Liver (tissue), 9 donors: ENCODE results near the gene NLRP5. TPM values are rescaled to one million over a fixed set of nuclear protein-coding genes. Genes with fewer than 3 reads are reported as not detected.
"Not testable (repeated sequence)": the region's sequence is repeated elsewhere in the genome, so short reads cannot be mapped to it uniquely, and the experiment has no call there.

ENCODE experiments used
- DNase-seq: peaks from one replicate; pipeline ENCODE4 v3.0.0-alpha.2; 2017; ENCODE audit warnings: low spot score
- H3K27ac ChIP-seq, 2 donors: one replicate each; pipeline ENCODE4 v1.7.0; 2013; ENCODE audit warnings: inconsistent platforms in 2 of 2, low read length in 2 of 2, control low read depth in 1 of 2, low read depth in 1 of 2, mild to moderate bottlenecking in 1 of 2
- H3K27me3 ChIP-seq, 4 donors: one replicate each; pipeline versions ENCODE4 v1.6.1 to v1.7.0; 2013; ENCODE audit warnings: low read length in 3 of 4, inconsistent platforms in 1 of 4, mild to moderate bottlenecking in 1 of 4, moderate library complexity in 1 of 4; ENCODE audit not compliant: control insufficient read depth in 4 of 4, insufficient read depth in 4 of 4
- H3K36me3 ChIP-seq, 4 donors: one replicate each; pipeline versions ENCODE4 v1.6.1 to v1.7.0; 2013; ENCODE audit warnings: low read length in 3 of 4, mild to moderate bottlenecking in 3 of 4, low read depth in 1 of 4, moderate library complexity in 1 of 4; ENCODE audit not compliant: control insufficient read depth in 4 of 4, insufficient read depth in 3 of 4
- H3K4me1 ChIP-seq, 4 donors: one replicate each; pipeline versions ENCODE4 v1.6.1 to v1.7.0; 2013; ENCODE audit warnings: low read length in 3 of 4, mild to moderate bottlenecking in 3 of 4, moderate library complexity in 1 of 4; ENCODE audit not compliant: control insufficient read depth in 4 of 4, insufficient read depth in 4 of 4
- H3K4me3 ChIP-seq, 3 donors: one replicate each; pipeline versions ENCODE4 v1.6.1 to v1.7.0; 2013; ENCODE audit warnings: low read length in 3 of 3, control low read depth in 1 of 3, low read depth in 1 of 3, mild to moderate bottlenecking in 1 of 3
- H3K9ac ChIP-seq, 2 donors: one replicate each; pipeline ENCODE4 v1.7.0; 2013; ENCODE audit warnings: low read length in 2 of 2, mild to moderate bottlenecking in 2 of 2, moderate library complexity in 2 of 2, control low read depth in 1 of 2, low read depth in 1 of 2
- H3K9me3 ChIP-seq, 4 donors: one replicate each; pipeline versions ENCODE4 v1.6.1 to v1.7.0; 2013; ENCODE audit warnings: low read length in 3 of 4; ENCODE audit not compliant: control insufficient read depth in 4 of 4
- FOXA1 ChIP-seq: IDR thresholded peaks from 2 replicates; pipeline ENCODE4 v1.6.1; 2016; ENCODE audit warnings: antibody characterized with exemption
- FOXA2 ChIP-seq: IDR thresholded peaks from 2 replicates; pipeline ENCODE4 v1.6.1; 2016; ENCODE audit warnings: antibody characterized with exemption
- HNF4A ChIP-seq, 2 donors: conservative IDR thresholded peaks; 2 replicates each; pipeline ENCODE4 v1.6.1; 2016; ENCODE audit warnings: antibody characterized with exemption in 2 of 2, mild to moderate bottlenecking in 2 of 2
- HNF4G ChIP-seq: IDR thresholded peaks from 2 replicates; pipeline ENCODE4 v1.6.1; 2016; ENCODE audit warnings: antibody characterized with exemption
- NR2F2 ChIP-seq: IDR thresholded peaks from 2 replicates; pipeline ENCODE4 v1.6.1; 2016; ENCODE audit warnings: antibody characterized with exemption
- RAD21 ChIP-seq, 2 donors: IDR thresholded peaks; 2 replicates each; pipeline ENCODE4 v1.6.1; 2016; ENCODE audit warnings: antibody characterized with exemption in 2 of 2, mild to moderate bottlenecking in 2 of 2
- REST ChIP-seq: IDR thresholded peaks from 2 replicates; pipeline ENCODE4 v1.6.1; 2016; ENCODE audit warnings: antibody characterized with exemption, mild to moderate bottlenecking
- RXRA ChIP-seq, 2 donors: IDR thresholded peaks; 2 replicates each; pipeline ENCODE4 v1.6.1; 2017 to 2018; ENCODE audit warnings: antibody characterized with exemption in 2 of 2, mild to moderate bottlenecking in 1 of 2
- SP1 ChIP-seq: IDR thresholded peaks from 2 replicates; pipeline ENCODE4 v1.6.1; 2018; ENCODE audit warnings: antibody characterized with exemption, mild to moderate bottlenecking
- TAF1 ChIP-seq: conservative IDR thresholded peaks from 2 replicates; pipeline ENCODE4 v1.6.1; 2016; ENCODE audit warnings: antibody characterized with exemption, mild to moderate bottlenecking
- YY1 ChIP-seq: IDR thresholded peaks from 2 replicates; pipeline ENCODE4 v1.6.1; 2016; ENCODE audit warnings: antibody characterized with exemption, mild to moderate bottlenecking
- WGBS: extraction: QIAGEN DNeasy Blood & Tissue Kit; methylation state at CpG from one replicate; pipeline ENCODE4 v1.1.7; 2013; 5-methylcytosine and 5-hydroxymethylcytosine counted together
- polyA plus RNA-seq, 2 donors: library from polyadenylated mRNA; stranded (reverse) in 1 of 2; unstranded in 1 of 2; fragments of 200-250 nt in 1 of 2; fragments of >200 nt in 1 of 2; fragmentation: Nextera tagmentation in 1 of 2; extraction: Ambion mirVana in 1 of 2; gene quantifications; one replicate each; pipeline versions ENCODE4 v1.2.1 to v1.2.3, GENCODE V29; 2013 to 2015
- total RNA-seq, 2 donors: library from RNA; depleted of rRNA; stranded (reverse); fragments of >200 nt; gene quantifications; one replicate each; pipeline ENCODE4 v1.2.3, GENCODE V29; 2014
- TF ChIP-seq, protein P1 (sequence below): fragments of 150-350 bp; IDR thresholded peaks from 2 replicates; pipeline ENCODE4 v1.5.1; 2017; ENCODE audit warnings: improper control_type of control experiment, low read depth, low read length; ENCODE audit not compliant: missing input control
- TF ChIP-seq, protein P2 (sequence below): IDR thresholded peaks from 2 replicates; pipeline ENCODE4 v1.6.1; 2016; ENCODE audit warnings: antibody characterized with exemption
- TF ChIP-seq, protein P3 (sequence below): IDR thresholded peaks from 2 replicates; pipeline ENCODE4 v1.6.1; 2016; ENCODE audit warnings: antibody characterized with exemption
- donor health status: healthy.
- donor health status: healthy.
- donor health status: healthy.
- donor health status: healthy.
- donor health status: healthy.

The NLRP5 gene
- total and polyA plus RNA-seq, 4 donors: not detected

GRCh38 chr19:56097306-56097705 is 110.7 kb downstream of the NLRP5 start:
- Histone ChIP-seq H3K9me3 (no peaks in the 10 kb centered on the region), H3K36me3 (peaks cover 12 to 37% (median 18%) of the 10 kb centered on the region in 4 donors), H3K27me3 (no peaks in the 10 kb centered on the region), H3K4me3 (no peak overlapping the region), H3K27ac (no peak overlapping the region), H3K9ac (no peak overlapping the region), H3K4me1 (peaks cover 0 to 2% (median 0%) of the 10 kb centered on the region in 4 donors)
- no peak for DNase-seq
- no peak for TF ChIP-seq YY1
- no peak for TF ChIP-seq SP1
- TF ChIP-seq, protein P1, sequence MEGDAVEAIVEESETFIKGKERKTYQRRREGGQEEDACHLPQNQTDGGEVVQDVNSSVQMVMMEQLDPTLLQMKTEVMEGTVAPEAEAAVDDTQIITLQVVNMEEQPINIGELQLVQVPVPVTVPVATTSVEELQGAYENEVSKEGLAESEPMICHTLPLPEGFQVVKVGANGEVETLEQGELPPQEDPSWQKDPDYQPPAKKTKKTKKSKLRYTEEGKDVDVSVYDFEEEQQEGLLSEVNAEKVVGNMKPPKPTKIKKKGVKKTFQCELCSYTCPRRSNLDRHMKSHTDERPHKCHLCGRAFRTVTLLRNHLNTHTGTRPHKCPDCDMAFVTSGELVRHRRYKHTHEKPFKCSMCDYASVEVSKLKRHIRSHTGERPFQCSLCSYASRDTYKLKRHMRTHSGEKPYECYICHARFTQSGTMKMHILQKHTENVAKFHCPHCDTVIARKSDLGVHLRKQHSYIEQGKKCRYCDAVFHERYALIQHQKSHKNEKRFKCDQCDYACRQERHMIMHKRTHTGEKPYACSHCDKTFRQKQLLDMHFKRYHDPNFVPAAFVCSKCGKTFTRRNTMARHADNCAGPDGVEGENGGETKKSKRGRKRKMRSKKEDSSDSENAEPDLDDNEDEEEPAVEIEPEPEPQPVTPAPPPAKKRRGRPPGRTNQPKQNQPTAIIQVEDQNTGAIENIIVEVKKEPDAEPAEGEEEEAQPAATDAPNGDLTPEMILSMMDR: no peak
- TF ChIP-seq RAD21 (IDR thresholded peaks at IDR 0.05): no peak
- TF ChIP-seq, protein P2, sequence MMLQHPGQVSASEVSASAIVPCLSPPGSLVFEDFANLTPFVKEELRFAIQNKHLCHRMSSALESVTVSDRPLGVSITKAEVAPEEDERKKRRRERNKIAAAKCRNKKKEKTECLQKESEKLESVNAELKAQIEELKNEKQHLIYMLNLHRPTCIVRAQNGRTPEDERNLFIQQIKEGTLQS: no peak
- TF ChIP-seq HNF4A (conservative IDR thresholded peaks at IDR 0.05): no peak
- TF ChIP-seq NR2F2: no peak
- 86% methylated on average over 23 of the region's 23 CpGs for WGBS

GRCh38 chr19:56097776-56098175 is 111.2 kb downstream of the NLRP5 start:
- H3K27ac ChIP-seq: no peak overlapping the region
- no peak for DNase-seq

DNA sequence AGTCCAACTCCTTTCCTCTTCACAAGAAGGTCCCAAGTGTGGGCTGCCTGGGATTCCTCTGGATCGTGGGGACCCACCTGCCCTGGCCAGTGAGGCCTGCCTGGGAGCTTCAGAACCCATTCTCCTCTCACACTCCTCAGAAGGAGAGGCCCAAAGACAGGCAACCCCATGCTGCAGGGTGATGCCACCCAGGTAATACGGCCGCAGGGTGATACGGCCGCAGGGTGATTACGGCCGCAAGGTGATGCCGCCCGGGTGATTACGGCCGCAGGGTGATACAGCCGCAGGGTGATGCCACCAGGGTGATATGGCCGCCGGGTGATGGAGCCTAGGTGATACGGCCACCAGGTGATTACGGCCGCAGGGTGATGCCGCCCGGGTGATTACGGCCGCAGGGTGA is 111.7 kb downstream of the NLRP5 start:
- not testable (repeated sequence) for H3K9ac ChIP-seq, DNase-seq, H3K9me3 ChIP-seq, H3K4me1 ChIP-seq, H3K27me3 ChIP-seq, H3K4me3 ChIP-seq, H3K27ac ChIP-seq
- WGBS: 97% methylated on average over 21 of the region's 21 CpGs
- peaks cover 12 to 40% (median 18%) of the 10 kb centered on the region in 4 donors for H3K36me3 ChIP-seq

More at GRCh38 chr19:56097776-56098175, 111.2 kb downstream of the NLRP5 start:
- peaks cover 0 to 2% (median 0%) of the 10 kb centered on the region in 4 donors for H3K4me1 ChIP-seq
- TF ChIP-seq TAF1: no peak
- 96% methylated on average over 7 of the region's 7 CpGs for WGBS
- H3K36me3 ChIP-seq: peaks cover 12 to 40% (median 18%) of the 10 kb centered on the region in 4 donors
- H3K9ac ChIP-seq: no peak overlapping the region
- no peaks in the 10 kb centered on the region for H3K9me3 ChIP-seq
- H3K4me3 ChIP-seq: no peak overlapping the region
- H3K27me3 ChIP-seq: no peaks in the 10 kb centered on the region

- no peak overlapping the region for H3K4me3 ChIP-seq
- peaks cover 8 to 40% (median 16%) of the 10 kb centered on the region in 4 donors for H3K36me3 ChIP-seq
- H3K9ac ChIP-seq: no peak overlapping the region
- no peaks in the 10 kb centered on the region for H3K27me3 ChIP-seq
- H3K4me1 ChIP-seq: peaks cover 0 to 2% (median 0%) of the 10 kb centered on the region in 4 donors
- no peaks in the 10 kb centered on the region for H3K9me3 ChIP-seq
- no peak overlapping the region for H3K27ac ChIP-seq
- WGBS: 92% methylated on average over 33 of the region's 34 CpGs
- no peak for DNase-seq
- TF ChIP-seq RAD21 (IDR thresholded peaks at IDR 0.05) (no peak), TAF1 (no peak), REST (no peak), FOXA2 (no peak), SP1 (no peak), HNF4G (no peak), FOXA1 (no peak), RXRA (IDR thresholded peaks at IDR 0.05) (no peak), HNF4A (conservative IDR thresholded peaks at IDR 0.05) (no peak), NR2F2 (no peak)
- TF ChIP-seq, protein P3, sequence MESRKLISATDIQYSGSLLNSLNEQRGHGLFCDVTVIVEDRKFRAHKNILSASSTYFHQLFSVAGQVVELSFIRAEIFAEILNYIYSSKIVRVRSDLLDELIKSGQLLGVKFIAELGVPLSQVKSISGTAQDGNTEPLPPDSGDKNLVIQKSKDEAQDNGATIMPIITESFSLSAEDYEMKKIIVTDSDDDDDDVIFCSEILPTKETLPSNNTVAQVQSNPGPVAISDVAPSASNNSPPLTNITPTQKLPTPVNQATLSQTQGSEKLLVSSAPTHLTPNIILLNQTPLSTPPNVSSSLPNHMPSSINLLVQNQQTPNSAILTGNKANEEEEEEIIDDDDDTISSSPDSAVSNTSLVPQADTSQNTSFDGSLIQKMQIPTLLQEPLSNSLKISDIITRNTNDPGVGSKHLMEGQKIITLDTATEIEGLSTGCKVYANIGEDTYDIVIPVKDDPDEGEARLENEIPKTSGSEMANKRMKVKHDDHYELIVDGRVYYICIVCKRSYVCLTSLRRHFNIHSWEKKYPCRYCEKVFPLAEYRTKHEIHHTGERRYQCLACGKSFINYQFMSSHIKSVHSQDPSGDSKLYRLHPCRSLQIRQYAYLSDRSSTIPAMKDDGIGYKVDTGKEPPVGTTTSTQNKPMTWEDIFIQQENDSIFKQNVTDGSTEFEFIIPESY: no peak
- TF ChIP-seq, protein P2: no peak
Measured at GRCh38 chr19:56098731-56099568, 112.4 kb downstream of the NLRP5 start.
